K562 (cell line): ENCODE data around the gene EIPR1. TPM values are rescaled to one million over a fixed set of nuclear protein-coding genes. Genes with fewer than 3 reads are reported as not detected.

ENCODE experiments used
- ATAC-seq: fragments of 200-7000 bp; cut with Tn5 transposase; 3 replicates; pipeline ENCODE4 v1.9.1; 2020; ENCODE audit warnings: moderate library complexity
- BruUV-seq: library from RNA; stranded (reverse); fragments of 400-500 nt; replicated peaks from 2 replicates; lab custom pipeline; 2021; lab: Mats Ljungman, UMichigan
- CTCF ChIA-PET: fragments of 300-600 bp; formaldehyde crosslinking; extraction: SDS; loops from one replicate; lab custom pipeline; 2021; ENCODE audit warnings: low intra/inter-chr PET ratio; lab: Yijun Ruan, JAX
- POLR2A ChIA-PET: fragments of 300-600, 350-650 bp; sonication (Branson Sonifier 250); formaldehyde crosslinking; extraction: SDS; loops from one replicate; lab custom pipeline; 2021; ENCODE audit warnings: antibody characterized with exemption, inconsistent platforms; lab: Yijun Ruan, JAX
- DNase-seq, 4 experiments: peaks; one replicate each; pipeline versions ENCODE4 v3.0.0 to v3.0.0-alpha.2; 2011 to 2018; ENCODE audit warnings: low spot score in 3 of 4, mixed read lengths in 3 of 4; ENCODE audit errors: extremely low read depth in 1 of 4
- FAIRE-seq: peaks from 2 replicates; lab custom pipeline; 2011; peaks lifted over from hg19 to GRCh38; lab: Jason Lieb, UNC
- H2AFZ ChIP-seq: 2 replicates; pipeline ENCODE4 v1.6.0; 2011; ENCODE audit warnings: low read depth, low read length, control low read depth, inconsistent platforms
- H3K27ac ChIP-seq: fragments of 200-600 bp; 3 replicates; pipeline ENCODE4 v1.8.0; 2011; ENCODE audit warnings: low read depth, mild to moderate bottlenecking, control low read depth, inconsistent platforms, low read length, moderate library complexity, mixed read lengths; ENCODE audit errors: extremely low read depth
- H3K27me3 ChIP-seq, 2 experiments: fragments of 300-600 bp in 1 of 2; 2 replicates in 1 of 2; 3 replicates in 1 of 2; pipeline versions ENCODE4 v1.6.0 to v1.8.0; 2011; ENCODE audit warnings: inconsistent platforms in 2 of 2, low read length in 2 of 2, mild to moderate bottlenecking in 1 of 2, mixed read lengths in 1 of 2, moderate library complexity in 1 of 2; ENCODE audit not compliant: control insufficient read depth in 2 of 2, insufficient read depth in 2 of 2
- H3K36me3 ChIP-seq: fragments of 300-600 bp; 3 replicates; pipeline ENCODE4 v1.8.0; 2011; ENCODE audit warnings: mild to moderate bottlenecking, low read length, inconsistent platforms; ENCODE audit not compliant: control insufficient read depth, insufficient read depth
- H3K4me1 ChIP-seq, 2 experiments: fragments of 200-600 bp in 1 of 2; replicated peaks in 1 of 2; 2 replicates in 1 of 2; 3 replicates in 1 of 2; pipeline versions ENCODE4 v1.5.1 to v1.8.0; 2011; ENCODE audit warnings: inconsistent platforms in 2 of 2, low read length in 2 of 2, mild to moderate bottlenecking in 1 of 2, mixed read lengths in 1 of 2, moderate library complexity in 1 of 2; ENCODE audit not compliant: control insufficient read depth in 2 of 2, insufficient read depth in 2 of 2
- H3K4me2 ChIP-seq: 2 replicates; pipeline ENCODE4 v1.6.1; 2011; ENCODE audit warnings: low read length, control low read depth, inconsistent platforms, mixed read lengths; ENCODE audit not compliant: insufficient read depth
- H3K4me3 ChIP-seq: fragments of 200-600 bp; sonication (generic), shearing (Covaris generic); 2 replicates; pipeline ENCODE4 v1.5.1; 2016; ENCODE audit warnings: control low read depth, inconsistent platforms
- H3K79me2 ChIP-seq: fragments of 200-600 bp; 3 replicates; pipeline ENCODE4 v1.8.0; 2011; ENCODE audit warnings: low read length, inconsistent platforms; ENCODE audit not compliant: control insufficient read depth, insufficient read depth
- H3K9ac ChIP-seq, 2 experiments: 2 replicates each; pipeline versions ENCODE4 v1.6.0 to v1.6.1; 2011; ENCODE audit warnings: low read depth in 2 of 2, low read length in 2 of 2, control low read depth in 1 of 2, inconsistent platforms in 1 of 2, mild to moderate bottlenecking in 1 of 2, mixed read lengths in 1 of 2; ENCODE audit not compliant: insufficient read depth in 1 of 2
- H3K9me1 ChIP-seq: one replicate; pipeline ENCODE4 v1.6.0; 2011; ENCODE audit warnings: inconsistent platforms, mild to moderate bottlenecking, low read length, moderate library complexity; ENCODE audit not compliant: control insufficient read depth, insufficient read depth
- H3K9me3 ChIP-seq: replicated peaks from 2 replicates; pipeline ENCODE4 v1.5.1; 2011; ENCODE audit warnings: low read depth, low read length, inconsistent platforms; ENCODE audit not compliant: control insufficient read depth, insufficient read depth
- H4K20me1 ChIP-seq: replicated peaks from 2 replicates; pipeline ENCODE4 v1.6.1; 2011; ENCODE audit warnings: low read length, inconsistent platforms, mixed read lengths; ENCODE audit not compliant: control insufficient read depth, insufficient read depth
- CHCHD3 ChIP-seq: fragments of 250-450 bp; sonication (Bioruptor Pico); IDR thresholded peaks from 2 replicates; pipeline ENCODE4 v2.1.2; 2022; ENCODE audit warnings: mild to moderate bottlenecking
- DMBX1 ChIP-seq: fragments of 250-450 bp; sonication (Bioruptor Pico); IDR thresholded peaks from 2 replicates; pipeline ENCODE4 v1.8.0; 2022; ENCODE audit warnings: inconsistent platforms, mild to moderate bottlenecking, moderate library complexity, borderline replicate concordance
- EHMT2 ChIP-seq: fragments of 450-650 bp; IDR thresholded peaks from 2 replicates; pipeline ENCODE4 v1.6.1; 2018; ENCODE audit warnings: antibody characterized with exemption
- ELF4 ChIP-seq: fragments of 450-650 bp; formaldehyde crosslinking; IDR thresholded peaks from 2 replicates; pipeline ENCODE4 v1.4.0; 2022; ENCODE audit warnings: missing genetic modification characterization
- MEF2A ChIP-seq: IDR thresholded peaks from 2 replicates; pipeline ENCODE4 v1.6.1; 2011; ENCODE audit warnings: low read depth, mild to moderate bottlenecking, low read length, moderate library complexity; ENCODE audit not compliant: control insufficient read depth
- NCOA6 ChIP-seq: fragments of 450-650 bp; IDR thresholded peaks from 2 replicates; pipeline ENCODE4 v1.6.1; 2017; ENCODE audit warnings: mild to moderate bottlenecking
- ZBTB1 ChIP-seq: sonication (generic); formaldehyde crosslinking; IDR thresholded peaks from 2 replicates; pipeline ENCODE4 v1.8.1; 2023; ENCODE audit warnings: missing genetic modification reagents, low read depth, mild to moderate bottlenecking, borderline replicate concordance
- ZC3H11A ChIP-seq: IDR thresholded peaks from 2 replicates; pipeline ENCODE4 v1.6.1; 2012; ENCODE audit warnings: low read depth, low read length, improper control_type of control experiment
- ZNF239 ChIP-seq: fragments of 250-450 bp; sonication (Bioruptor Pico); IDR thresholded peaks from 2 replicates; pipeline ENCODE4 v1.4.0; 2020; ENCODE audit warnings: mild to moderate bottlenecking
- ZNF586 ChIP-seq: fragments of 450-650 bp; formaldehyde crosslinking; conservative IDR thresholded peaks from 2 replicates; pipeline ENCODE4 v1.4.0; 2020; ENCODE audit warnings: mild to moderate bottlenecking, moderate library complexity
- ZNF79 ChIP-seq: fragments of 250-450 bp; sonication (Bioruptor Pico); IDR thresholded peaks from 2 replicates; pipeline ENCODE4 v1.4.0; 2020; ENCODE audit warnings: low read depth, mild to moderate bottlenecking, moderate library complexity
- WGBS: fragments of 100-300 bp; shearing (Covaris generic); methylation state at CpG from one replicate; pipeline ENCODE4 v1.1.6; 2016; ENCODE audit warnings: low coverage, mixed read lengths; ENCODE audit not compliant: insufficient coverage; ENCODE audit errors: missing lambda C conversion rate; 5-methylcytosine and 5-hydroxymethylcytosine counted together
- in situ Hi-C: fragments of 300-500 bp; cut with MboI; formaldehyde crosslinking; loops from 4 replicates; pipeline ENCODE4 v1.15.0; 2018; ENCODE audit warnings: inconsistent platforms, mixed read lengths
- intact Hi-C: fragments of 100-400 bp; cut with micrococcal nuclease; formaldehyde crosslinking; loops from 2 replicates; pipeline ENCODE4 v1.14.2; 2022
- polyA plus RNA-seq, 8 experiments: library from polyadenylated mRNA; depleted of rRNA in 4 of 8; stranded (reverse) in 5 of 8; unstranded in 3 of 8; fragments of >200 nt; fragmentation: Nextera tagmentation in 2 of 8; fragmentation: Illumina TruSeq in 1 of 8; extraction: Ambion mirVana in 2 of 8; extraction: Trizol in 1 of 8; gene quantifications; 2 replicates each; pipeline versions ENCODE4 v1.2.1 to v1.2.3, GENCODE V29; 2011 to 2014; ENCODE audit warnings: inconsistent platforms in 1 of 8, missing spikeins in 1 of 8
- total RNA-seq, 7 experiments: library from RNA; depleted of rRNA in 6 of 7; stranded (reverse); fragments of >200 nt in 6 of 7; fragmentation: Illumina TruSeq in 2 of 7; extraction: Trizol in 2 of 7; gene quantifications; 2 replicates each; pipeline versions ENCODE4 v1.2.1 to v1.2.3, GENCODE V29; 2011 to 2021; ENCODE audit warnings: low replicate concordance in 1 of 7
- TF ChIP-seq, protein P1 (sequence below): fragments of 250-450 bp; sonication (Bioruptor Pico); IDR thresholded peaks from 2 replicates; pipeline ENCODE4 v1.4.0; 2020
- TF ChIP-seq, protein P2 (sequence below): fragments of 250-450 bp; sonication (Bioruptor Pico); IDR thresholded peaks from 2 replicates; pipeline ENCODE4 v1.8.0; 2022; ENCODE audit warnings: moderate library complexity, mild to moderate bottlenecking, inconsistent platforms
- TF ChIP-seq, protein P3 (sequence below): sonication (generic); formaldehyde crosslinking; IDR thresholded peaks from 2 replicates; pipeline ENCODE4 v1.8.0; 2022; ENCODE audit warnings: missing genetic modification reagents, mild to moderate bottlenecking, borderline replicate concordance
- TF ChIP-seq, protein P4 (sequence below): fragments of 250-450 bp; sonication (Bioruptor Pico); IDR thresholded peaks from 2 replicates; pipeline ENCODE4 v1.8.0; 2021; ENCODE audit warnings: mild to moderate bottlenecking, moderate library complexity

EIPR1 gene
- total and polyA plus RNA-seq, 9 of the 15 experiments (the other 6 are each of a cell fraction or from before 2014, with no cell fraction given): 19.9 to 54.4 (median 35.9) TPM

DNA sequence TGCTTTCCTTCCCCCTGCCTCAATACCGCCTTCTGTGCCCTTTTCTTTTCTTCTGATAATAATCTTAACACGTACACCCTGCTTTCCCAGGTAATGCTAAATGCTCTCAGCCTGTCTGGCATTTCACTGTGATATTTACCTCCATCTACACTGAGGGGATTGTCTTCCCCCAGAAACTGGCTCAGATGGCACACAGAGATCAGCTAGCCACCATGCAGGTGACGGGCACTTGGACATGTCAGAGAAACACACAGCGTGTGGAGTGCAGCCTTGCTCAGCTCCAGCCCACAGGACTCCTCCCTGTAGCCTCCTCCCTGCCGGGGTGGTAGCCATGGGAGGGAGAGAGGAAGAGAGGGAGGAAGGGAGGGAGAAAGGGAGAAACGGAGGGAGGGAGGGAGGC lies 131.2 kb downstream of the EIPR1 start (continued):
- TF ChIP-seq, protein P1, sequence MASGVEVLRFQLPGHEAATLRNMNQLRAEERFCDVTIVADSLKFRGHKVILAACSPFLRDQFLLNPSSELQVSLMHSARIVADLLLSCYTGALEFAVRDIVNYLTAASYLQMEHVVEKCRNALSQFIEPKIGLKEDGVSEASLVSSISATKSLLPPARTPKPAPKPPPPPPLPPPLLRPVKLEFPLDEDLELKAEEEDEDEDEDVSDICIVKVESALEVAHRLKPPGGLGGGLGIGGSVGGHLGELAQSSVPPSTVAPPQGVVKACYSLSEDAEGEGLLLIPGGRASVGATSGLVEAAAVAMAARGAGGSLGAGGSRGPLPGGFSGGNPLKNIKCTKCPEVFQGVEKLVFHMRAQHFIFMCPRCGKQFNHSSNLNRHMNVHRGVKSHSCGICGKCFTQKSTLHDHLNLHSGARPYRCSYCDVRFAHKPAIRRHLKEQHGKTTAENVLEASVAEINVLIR (CRISPR knock-in tag): no peak
- TF ChIP-seq, protein P2, sequence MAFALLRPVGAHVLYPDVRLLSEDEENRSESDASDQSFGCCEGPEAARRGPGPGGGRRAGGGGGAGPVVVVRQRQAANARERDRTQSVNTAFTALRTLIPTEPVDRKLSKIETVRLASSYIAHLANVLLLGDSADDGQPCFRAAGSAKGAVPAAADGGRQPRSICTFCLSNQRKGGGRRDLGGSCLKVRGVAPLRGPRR (CRISPR knock-in tag): no peak
- TF ChIP-seq, protein P3, sequence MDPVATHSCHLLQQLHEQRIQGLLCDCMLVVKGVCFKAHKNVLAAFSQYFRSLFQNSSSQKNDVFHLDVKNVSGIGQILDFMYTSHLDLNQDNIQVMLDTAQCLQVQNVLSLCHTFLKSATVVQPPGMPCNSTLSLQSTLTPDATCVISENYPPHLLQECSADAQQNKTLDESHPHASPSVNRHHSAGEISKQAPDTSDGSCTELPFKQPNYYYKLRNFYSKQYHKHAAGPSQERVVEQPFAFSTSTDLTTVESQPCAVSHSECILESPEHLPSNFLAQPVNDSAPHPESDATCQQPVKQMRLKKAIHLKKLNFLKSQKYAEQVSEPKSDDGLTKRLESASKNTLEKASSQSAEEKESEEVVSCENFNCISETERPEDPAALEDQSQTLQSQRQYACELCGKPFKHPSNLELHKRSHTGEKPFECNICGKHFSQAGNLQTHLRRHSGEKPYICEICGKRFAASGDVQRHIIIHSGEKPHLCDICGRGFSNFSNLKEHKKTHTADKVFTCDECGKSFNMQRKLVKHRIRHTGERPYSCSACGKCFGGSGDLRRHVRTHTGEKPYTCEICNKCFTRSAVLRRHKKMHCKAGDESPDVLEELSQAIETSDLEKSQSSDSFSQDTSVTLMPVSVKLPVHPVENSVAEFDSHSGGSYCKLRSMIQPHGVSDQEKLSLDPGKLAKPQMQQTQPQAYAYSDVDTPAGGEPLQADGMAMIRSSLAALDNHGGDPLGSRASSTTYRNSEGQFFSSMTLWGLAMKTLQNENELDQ (CRISPR knock-in tag): no peak
- TF ChIP-seq ZC3H11A: no peak
- TF ChIP-seq ZBTB1 (CRISPR knock-in tag): no peak
- TF ChIP-seq DMBX1 (CRISPR knock-in tag): no peak

DNA sequence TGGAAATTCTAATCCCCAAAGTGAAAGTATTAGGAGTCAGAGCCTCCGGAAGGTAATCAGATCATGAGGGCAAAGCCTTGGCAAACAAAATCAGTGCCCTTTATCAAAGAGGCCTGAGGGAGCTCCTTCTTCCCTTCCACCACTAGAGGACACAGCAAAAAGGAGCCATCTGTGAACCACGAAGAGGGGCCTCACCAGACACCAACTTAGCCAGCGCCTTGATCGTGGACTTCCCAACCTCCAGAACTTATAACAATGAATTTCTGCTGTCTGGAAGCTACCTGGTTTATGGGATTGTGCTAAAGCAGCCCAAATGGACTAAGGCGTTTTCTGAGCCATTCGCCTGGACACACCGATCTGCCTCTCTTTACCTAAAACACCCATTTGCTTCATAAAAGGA lies 133.1 kb downstream of the EIPR1 start:
- H3K4me2 ChIP-seq: no peak overlapping the region
- H3K9ac ChIP-seq: no peak overlapping the region
- H3K9me3 ChIP-seq: no peaks in the 10 kb centered on the region
- ChIA-PET CTCF (no interaction called here), POLR2A (interaction anchor here (0.7 kb wide), 1 partner anchor 149 kb away, joined by 4 read pairs; no protein-coding TSS in a partner anchor)
- no TSS peak for BruUV-seq
- H3K4me1 ChIP-seq: no peaks in the 10 kb centered on the region; a peak in 1 of 5 replicates
- no peak overlapping the region for H3K4me3 ChIP-seq
- ATAC-seq (no peak), DNase-seq (no peak), FAIRE-seq (no peak)
- no peak overlapping the region for H3K27ac ChIP-seq
- 0 out of 3 replicates have a peak, but pooled peaks cover 3% of the 10 kb centered on the region for H3K36me3 ChIP-seq
- intact Hi-C loops (no loop called here), in situ Hi-C loops (no loop called here)
- no peaks in the 10 kb centered on the region for H3K79me2 ChIP-seq
- TF ChIP-seq ZNF586 (CRISPR knock-in tag): no peak
- no peak for TF ChIP-seq ZNF79 (CRISPR knock-in tag)
- TF ChIP-seq CHCHD3 (CRISPR knock-in tag): no peak
- TF ChIP-seq EHMT2: no peak
- no peak for TF ChIP-seq NCOA6
- no peak for TF ChIP-seq ZC3H11A
- TF ChIP-seq ELF4: no peak
- TF ChIP-seq ZNF239: no peak
- TF ChIP-seq, protein P4, sequence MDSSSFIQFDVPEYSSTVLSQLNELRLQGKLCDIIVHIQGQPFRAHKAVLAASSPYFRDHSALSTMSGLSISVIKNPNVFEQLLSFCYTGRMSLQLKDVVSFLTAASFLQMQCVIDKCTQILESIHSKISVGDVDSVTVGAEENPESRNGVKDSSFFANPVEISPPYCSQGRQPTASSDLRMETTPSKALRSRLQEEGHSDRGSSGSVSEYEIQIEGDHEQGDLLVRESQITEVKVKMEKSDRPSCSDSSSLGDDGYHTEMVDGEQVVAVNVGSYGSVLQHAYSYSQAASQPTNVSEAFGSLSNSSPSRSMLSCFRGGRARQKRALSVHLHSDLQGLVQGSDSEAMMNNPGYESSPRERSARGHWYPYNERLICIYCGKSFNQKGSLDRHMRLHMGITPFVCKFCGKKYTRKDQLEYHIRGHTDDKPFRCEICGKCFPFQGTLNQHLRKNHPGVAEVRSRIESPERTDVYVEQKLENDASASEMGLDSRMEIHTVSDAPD (CRISPR knock-in tag): no peak
- TF ChIP-seq MEF2A: no peak
- no peaks in the 10 kb centered on the region for H3K9me1 ChIP-seq
- H3K27me3 ChIP-seq: no peaks in the 10 kb centered on the region
- WGBS: 83% methylated on average over 7 of the region's 7 CpGs
- H2AFZ ChIP-seq: no peak overlapping the region
- H4K20me1 ChIP-seq: no peaks in the 10 kb centered on the region; the same call in 1 of the 2 replicates
